K562 (cell line): ENCODE data around the gene ARHGEF10L. TPM values are rescaled to one million over a fixed set of nuclear protein-coding genes. Genes with fewer than 3 reads are reported as not detected.

Experiments used
- ATAC-seq: fragments of 200-7000 bp; cut with Tn5 transposase; 3 replicates; pipeline ENCODE4 v1.9.1; 2020; ENCODE audit warnings: moderate library complexity
- BruUV-seq: library from RNA; stranded (reverse); fragments of 400-500 nt; replicated peaks from 2 replicates; lab custom pipeline; 2021; lab: Mats Ljungman, UMichigan
- CTCF ChIA-PET: fragments of 300-600 bp; formaldehyde crosslinking; extraction: SDS; loops from one replicate; lab custom pipeline; 2021; ENCODE audit warnings: low intra/inter-chr PET ratio; lab: Yijun Ruan, JAX
- POLR2A ChIA-PET: fragments of 300-600, 350-650 bp; sonication (Branson Sonifier 250); formaldehyde crosslinking; extraction: SDS; loops from one replicate; lab custom pipeline; 2021; ENCODE audit warnings: antibody characterized with exemption, inconsistent platforms; lab: Yijun Ruan, JAX
- DNase-seq, 4 experiments: peaks; one replicate each; pipeline versions ENCODE4 v3.0.0 to v3.0.0-alpha.2; 2011 to 2018; ENCODE audit warnings: low spot score in 3 of 4, mixed read lengths in 3 of 4; ENCODE audit errors: extremely low read depth in 1 of 4
- FAIRE-seq: peaks from 2 replicates; lab custom pipeline; 2011; peaks lifted over from hg19 to GRCh38; lab: Jason Lieb, UNC
- H2AFZ ChIP-seq: 2 replicates; pipeline ENCODE4 v1.6.0; 2011; ENCODE audit warnings: low read depth, low read length, control low read depth, inconsistent platforms
- H3K27ac ChIP-seq: fragments of 200-600 bp; 3 replicates; pipeline ENCODE4 v1.8.0; 2011; ENCODE audit warnings: low read depth, mild to moderate bottlenecking, control low read depth, inconsistent platforms, low read length, moderate library complexity, mixed read lengths; ENCODE audit errors: extremely low read depth
- H3K27me3 ChIP-seq, 2 experiments: fragments of 300-600 bp in 1 of 2; 2 replicates in 1 of 2; 3 replicates in 1 of 2; pipeline versions ENCODE4 v1.6.0 to v1.8.0; 2011; ENCODE audit warnings: inconsistent platforms in 2 of 2, low read length in 2 of 2, mild to moderate bottlenecking in 1 of 2, mixed read lengths in 1 of 2, moderate library complexity in 1 of 2; ENCODE audit not compliant: control insufficient read depth in 2 of 2, insufficient read depth in 2 of 2
- H3K36me3 ChIP-seq: fragments of 300-600 bp; 3 replicates; pipeline ENCODE4 v1.8.0; 2011; ENCODE audit warnings: mild to moderate bottlenecking, low read length, inconsistent platforms; ENCODE audit not compliant: control insufficient read depth, insufficient read depth
- H3K4me1 ChIP-seq, 2 experiments: fragments of 200-600 bp in 1 of 2; replicated peaks in 1 of 2; 2 replicates in 1 of 2; 3 replicates in 1 of 2; pipeline versions ENCODE4 v1.5.1 to v1.8.0; 2011; ENCODE audit warnings: inconsistent platforms in 2 of 2, low read length in 2 of 2, mild to moderate bottlenecking in 1 of 2, mixed read lengths in 1 of 2, moderate library complexity in 1 of 2; ENCODE audit not compliant: control insufficient read depth in 2 of 2, insufficient read depth in 2 of 2
- H3K4me2 ChIP-seq: 2 replicates; pipeline ENCODE4 v1.6.1; 2011; ENCODE audit warnings: low read length, control low read depth, inconsistent platforms, mixed read lengths; ENCODE audit not compliant: insufficient read depth
- H3K4me3 ChIP-seq: fragments of 200-600 bp; sonication (generic), shearing (Covaris generic); 2 replicates; pipeline ENCODE4 v1.5.1; 2016; ENCODE audit warnings: control low read depth, inconsistent platforms
- H3K79me2 ChIP-seq: fragments of 200-600 bp; 3 replicates; pipeline ENCODE4 v1.8.0; 2011; ENCODE audit warnings: low read length, inconsistent platforms; ENCODE audit not compliant: control insufficient read depth, insufficient read depth
- H3K9ac ChIP-seq, 2 experiments: 2 replicates each; pipeline versions ENCODE4 v1.6.0 to v1.6.1; 2011; ENCODE audit warnings: low read depth in 2 of 2, low read length in 2 of 2, control low read depth in 1 of 2, inconsistent platforms in 1 of 2, mild to moderate bottlenecking in 1 of 2, mixed read lengths in 1 of 2; ENCODE audit not compliant: insufficient read depth in 1 of 2
- H3K9me1 ChIP-seq: one replicate; pipeline ENCODE4 v1.6.0; 2011; ENCODE audit warnings: inconsistent platforms, mild to moderate bottlenecking, low read length, moderate library complexity; ENCODE audit not compliant: control insufficient read depth, insufficient read depth
- H3K9me3 ChIP-seq: replicated peaks from 2 replicates; pipeline ENCODE4 v1.5.1; 2011; ENCODE audit warnings: low read depth, low read length, inconsistent platforms; ENCODE audit not compliant: control insufficient read depth, insufficient read depth
- H4K20me1 ChIP-seq: replicated peaks from 2 replicates; pipeline ENCODE4 v1.6.1; 2011; ENCODE audit warnings: low read length, inconsistent platforms, mixed read lengths; ENCODE audit not compliant: control insufficient read depth, insufficient read depth
- SIN3B ChIP-seq: fragments of 450-650 bp; IDR thresholded peaks from 2 replicates; pipeline ENCODE4 v1.6.1; 2017; ENCODE audit warnings: low read depth, mild to moderate bottlenecking, moderate library complexity
- TFAM ChIP-seq: fragments of 250-450 bp; sonication (Bioruptor Pico); conservative IDR thresholded peaks from 2 replicates; pipeline ENCODE4 v1.5.0; 2021; ENCODE audit warnings: mild to moderate bottlenecking, moderate library complexity
- WGBS: fragments of 100-300 bp; shearing (Covaris generic); methylation state at CpG from one replicate; pipeline ENCODE4 v1.1.6; 2016; ENCODE audit warnings: low coverage, mixed read lengths; ENCODE audit not compliant: insufficient coverage; ENCODE audit errors: missing lambda C conversion rate; 5-methylcytosine and 5-hydroxymethylcytosine counted together
- in situ Hi-C: fragments of 300-500 bp; cut with MboI; formaldehyde crosslinking; loops from 4 replicates; pipeline ENCODE4 v1.15.0; 2018; ENCODE audit warnings: inconsistent platforms, mixed read lengths
- intact Hi-C: fragments of 100-400 bp; cut with micrococcal nuclease; formaldehyde crosslinking; loops from 2 replicates; pipeline ENCODE4 v1.14.2; 2022
- polyA plus RNA-seq, 8 experiments: library from polyadenylated mRNA; depleted of rRNA in 4 of 8; stranded (reverse) in 5 of 8; unstranded in 3 of 8; fragments of >200 nt; fragmentation: Nextera tagmentation in 2 of 8; fragmentation: Illumina TruSeq in 1 of 8; extraction: Ambion mirVana in 2 of 8; extraction: Trizol in 1 of 8; gene quantifications; 2 replicates each; pipeline versions ENCODE4 v1.2.1 to v1.2.3, GENCODE V29; 2011 to 2014; ENCODE audit warnings: inconsistent platforms in 1 of 8, missing spikeins in 1 of 8
- total RNA-seq, 7 experiments: library from RNA; depleted of rRNA in 6 of 7; stranded (reverse); fragments of >200 nt in 6 of 7; fragmentation: Illumina TruSeq in 2 of 7; extraction: Trizol in 2 of 7; gene quantifications; 2 replicates each; pipeline versions ENCODE4 v1.2.1 to v1.2.3, GENCODE V29; 2011 to 2021; ENCODE audit warnings: low replicate concordance in 1 of 7
- TF ChIP-seq, protein P1 (sequence below): fragments of 250-450 bp; sonication (Bioruptor Pico); IDR thresholded peaks from 2 replicates; pipeline ENCODE4 v1.5.0; 2020; ENCODE audit warnings: mild to moderate bottlenecking, borderline replicate concordance
- TF ChIP-seq, protein P2 (sequence below), 2 experiments: fragments of 450-650 bp in 1 of 2; sonication (generic) in 1 of 2; formaldehyde crosslinking in 1 of 2; IDR thresholded peaks; 2 replicates each; pipeline versions ENCODE4 v1.7.1 to v1.9.0; 2016 to 2022; ENCODE audit warnings: inconsistent platforms in 1 of 2, mild to moderate bottlenecking in 1 of 2, missing genetic modification reagents in 1 of 2

Gene ARHGEF10L
- total and polyA plus RNA-seq, 9 of the 15 experiments (the other 6 are each of a cell fraction or from before 2014, with no cell fraction given), result 0.09 to 0.13 TPM; not detected in 7

DNA sequence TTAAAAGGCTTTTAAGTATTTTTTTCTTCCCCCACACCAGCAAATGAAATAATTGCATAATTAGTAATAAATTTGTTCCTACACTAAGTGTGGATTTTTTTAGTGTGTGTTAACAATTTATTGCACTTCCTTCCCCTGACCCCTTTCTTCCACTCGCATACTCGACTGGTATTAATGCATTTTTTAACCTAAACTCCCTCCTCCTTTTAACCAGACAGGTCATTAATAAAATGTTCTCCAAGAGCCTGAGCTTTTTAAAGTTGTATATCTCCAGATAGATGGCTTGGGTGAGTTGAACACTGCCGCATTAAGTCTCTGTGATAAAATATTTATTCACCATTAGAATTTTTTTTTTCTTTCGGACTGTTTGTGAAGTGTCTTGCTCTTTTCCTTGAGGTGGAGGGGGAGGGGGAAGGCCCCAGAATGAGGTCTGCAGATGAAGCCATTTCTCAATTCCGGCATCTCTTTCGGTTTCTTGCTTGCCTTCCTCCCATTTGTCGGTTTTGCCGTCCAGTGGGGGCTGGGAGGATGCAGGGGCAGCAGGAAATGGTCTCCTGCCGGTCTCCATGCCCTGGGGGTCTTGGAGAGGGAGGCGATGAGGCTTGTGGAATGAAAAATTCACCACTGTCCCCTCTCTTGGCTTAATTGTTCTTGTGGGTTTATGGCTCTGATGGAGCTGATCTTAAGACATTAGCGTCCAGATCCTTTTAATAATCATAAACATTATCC lies 151.6 kb downstream of the ARHGEF10L start:
- DNase-seq (no peak), FAIRE-seq (no peak)
- no peak overlapping the region for H3K4me3 ChIP-seq
- H4K20me1 ChIP-seq, result no peaks in the 10 kb centered on the region; the same call in 1 of the 2 replicates
- no peaks in the 10 kb centered on the region for H3K9me3 ChIP-seq
- ChIA-PET POLR2A (interaction anchor here (0.7 kb wide), 1 partner anchor 1093 kb away, joined by 3 read pairs; no protein-coding TSS in a partner anchor), CTCF (no interaction called here)
- H3K4me2 ChIP-seq, result no peak overlapping the region
- in situ Hi-C loops, result no loop called here
- no peaks in the 10 kb centered on the region for H3K9me1 ChIP-seq
- H3K36me3 ChIP-seq, result no peaks in the 10 kb centered on the region
- no peak overlapping the region for H3K9ac ChIP-seq
- H2AFZ ChIP-seq, result no peak overlapping the region
- peaks cover 5 to 57% of the 10 kb centered on the region in 2 experiments; a peak in 3 of 5 replicates for H3K27me3 ChIP-seq
- H3K79me2 ChIP-seq, result no peaks in the 10 kb centered on the region
- no peak for TF ChIP-seq SIN3B
- TF ChIP-seq, protein P1, sequence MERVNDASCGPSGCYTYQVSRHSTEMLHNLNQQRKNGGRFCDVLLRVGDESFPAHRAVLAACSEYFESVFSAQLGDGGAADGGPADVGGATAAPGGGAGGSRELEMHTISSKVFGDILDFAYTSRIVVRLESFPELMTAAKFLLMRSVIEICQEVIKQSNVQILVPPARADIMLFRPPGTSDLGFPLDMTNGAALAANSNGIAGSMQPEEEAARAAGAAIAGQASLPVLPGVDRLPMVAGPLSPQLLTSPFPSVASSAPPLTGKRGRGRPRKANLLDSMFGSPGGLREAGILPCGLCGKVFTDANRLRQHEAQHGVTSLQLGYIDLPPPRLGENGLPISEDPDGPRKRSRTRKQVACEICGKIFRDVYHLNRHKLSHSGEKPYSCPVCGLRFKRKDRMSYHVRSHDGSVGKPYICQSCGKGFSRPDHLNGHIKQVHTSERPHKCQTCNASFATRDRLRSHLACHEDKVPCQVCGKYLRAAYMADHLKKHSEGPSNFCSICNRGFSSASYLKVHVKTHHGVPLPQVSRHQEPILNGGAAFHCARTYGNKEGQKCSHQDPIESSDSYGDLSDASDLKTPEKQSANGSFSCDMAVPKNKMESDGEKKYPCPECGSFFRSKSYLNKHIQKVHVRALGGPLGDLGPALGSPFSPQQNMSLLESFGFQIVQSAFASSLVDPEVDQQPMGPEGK (CRISPR knock-in tag), result no peak
- TF ChIP-seq TFAM (CRISPR knock-in tag), result no peak
- TF ChIP-seq, protein P2, sequence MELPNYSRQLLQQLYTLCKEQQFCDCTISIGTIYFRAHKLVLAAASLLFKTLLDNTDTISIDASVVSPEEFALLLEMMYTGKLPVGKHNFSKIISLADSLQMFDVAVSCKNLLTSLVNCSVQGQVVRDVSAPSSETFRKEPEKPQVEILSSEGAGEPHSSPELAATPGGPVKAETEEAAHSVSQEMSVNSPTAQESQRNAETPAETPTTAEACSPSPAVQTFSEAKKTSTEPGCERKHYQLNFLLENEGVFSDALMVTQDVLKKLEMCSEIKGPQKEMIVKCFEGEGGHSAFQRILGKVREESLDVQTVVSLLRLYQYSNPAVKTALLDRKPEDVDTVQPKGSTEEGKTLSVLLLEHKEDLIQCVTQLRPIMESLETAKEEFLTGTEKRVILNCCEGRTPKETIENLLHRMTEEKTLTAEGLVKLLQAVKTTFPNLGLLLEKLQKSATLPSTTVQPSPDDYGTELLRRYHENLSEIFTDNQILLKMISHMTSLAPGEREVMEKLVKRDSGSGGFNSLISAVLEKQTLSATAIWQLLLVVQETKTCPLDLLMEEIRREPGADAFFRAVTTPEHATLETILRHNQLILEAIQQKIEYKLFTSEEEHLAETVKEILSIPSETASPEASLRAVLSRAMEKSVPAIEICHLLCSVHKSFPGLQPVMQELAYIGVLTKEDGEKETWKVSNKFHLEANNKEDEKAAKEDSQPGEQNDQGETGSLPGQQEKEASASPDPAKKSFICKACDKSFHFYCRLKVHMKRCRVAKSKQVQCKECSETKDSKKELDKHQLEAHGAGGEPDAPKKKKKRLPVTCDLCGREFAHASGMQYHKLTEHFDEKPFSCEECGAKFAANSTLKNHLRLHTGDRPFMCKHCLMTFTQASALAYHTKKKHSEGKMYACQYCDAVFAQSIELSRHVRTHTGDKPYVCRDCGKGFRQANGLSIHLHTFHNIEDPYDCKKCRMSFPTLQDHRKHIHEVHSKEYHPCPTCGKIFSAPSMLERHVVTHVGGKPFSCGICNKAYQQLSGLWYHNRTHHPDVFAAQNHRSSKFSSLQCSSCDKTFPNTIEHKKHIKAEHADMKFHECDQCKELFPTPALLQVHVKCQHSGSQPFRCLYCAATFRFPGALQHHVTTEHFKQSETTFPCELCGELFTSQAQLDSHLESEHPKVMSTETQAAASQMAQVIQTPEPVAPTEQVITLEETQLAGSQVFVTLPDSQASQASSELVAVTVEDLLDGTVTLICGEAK (IDR thresholded peaks at IDR 0.05), result no peak
- TF ChIP-seq, protein P2 (CRISPR knock-in tag; IDR thresholded peaks at IDR 0.05), result no peak
- TF ChIP-seq, all 486 proteins: peak for 0
- ATAC-seq, result no peak
- Histone ChIP-seq H3K4me1 (no peaks in the 10 kb centered on the region), H3K27ac (no peak overlapping the region)
- no TSS peak for BruUV-seq
- WGBS, result under 1% methylated on average over 11 of the region's 11 CpGs
- intact Hi-C loops, result no loop called here
